Measurements from ENCODE around the gene TCF7L1.

- TF ChIP-seq POLR2A (IDR thresholded peaks at IDR 0.05), result no peak
- no peak for TF ChIP-seq POLR2AphosphoS5 (IDR thresholded peaks at IDR 0.05)
- no peak for TF ChIP-seq CTCF (IDR thresholded peaks at IDR 0.05)
- no peak for TF ChIP-seq EP300 (IDR thresholded peaks at IDR 0.05; ENCODE audit: low read depth)
These were observed 30.5 kb downstream of the TCF7L1 start for GRCh38 chr2:85163675-85164074.
